Midbrain (tissue), 1 donor: ENCODE data around the gene NEURL2.

Experiments used
- DNase-seq: peaks from one replicate; lab custom pipeline; 2025; lab: John Stamatoyannopoulos, UW

NEURL2 gene

GRCh38 chr20:45873409-45874103 lies 17.5 kb downstream of the NEURL2 start:
- DNase-seq: no peak

GRCh38 chr20:45872626-45873025 lies 18.4 kb downstream of the NEURL2 start:
- DNase-seq: no peak

- no peak for DNase-seq
These were observed 23.2 kb downstream of the NEURL2 start for GRCh38 chr20:45867819-45868176.

- DNase-seq: no peak
These were observed 23.7 kb downstream of the NEURL2 start for GRCh38 chr20:45867136-45867818.

GRCh38 chr20:45866454-45866853 lies 24.6 kb downstream of the NEURL2 start:
- DNase-seq: no peak

GRCh38 chr20:45863543-45864470 lies 27.2 kb downstream of the NEURL2 start:
- DNase-seq: no peak

GRCh38 chr20:45861221-45862075 lies 29.6 kb downstream of the NEURL2 start:
- DNase-seq: no peak

GRCh38 chr20:45860560-45861220 lies 30.3 kb downstream of the NEURL2 start:
- no peak for DNase-seq

GRCh38 chr20:45859916-45860315 lies 31.1 kb downstream of the NEURL2 start:
- DNase-seq: no peak

GRCh38 chr20:45857882-45858216 lies 33.2 kb downstream of the NEURL2 start:
- no peak for DNase-seq

GRCh38 chr20:45857114-45857881 lies 33.7 kb downstream of the NEURL2 start, which contains the start of the genes ACOT8 and ZSWIM3:
Gene ACOT8 (minus strand): TSS chr20:45857392. CDS start chr20:45857315, 77 bp downstream.
Gene ZSWIM3 (plus strand): TSS chr20:45857614. CDS start chr20:45857826, 212 bp downstream.
- peak; percentile 99 for DNase-seq

GRCh38 chr20:45853484-45853883 lies 37.5 kb downstream of the NEURL2 start:
- no peak for DNase-seq

- DNase-seq: no peak
These were observed 38.7 kb downstream of the NEURL2 start for GRCh38 chr20:45852326-45852725.

- no peak for DNase-seq
These were observed 39.5 kb downstream of the NEURL2 start for GRCh38 chr20:45851501-45851900.

GRCh38 chr20:45850926-45851325 lies 40.1 kb downstream of the NEURL2 start:
- DNase-seq: no peak

GRCh38 chr20:45850238-45850637 lies 40.8 kb downstream of the NEURL2 start:
- no peak for DNase-seq

- no peak for DNase-seq
These were observed 41.9 kb downstream of the NEURL2 start for GRCh38 chr20:45848969-45849582.

- DNase-seq: no peak
These were observed 42.6 kb downstream of the NEURL2 start for GRCh38 chr20:45848421-45848820.

- DNase-seq: no peak
These were observed 45.6 kb downstream of the NEURL2 start for GRCh38 chr20:45845452-45845851.

- no peak for DNase-seq
These were observed 47.5 kb downstream of the NEURL2 start for GRCh38 chr20:45843506-45843905.
